Hematopoietic multipotent progenitor cell treated with erythropoietin and hydrocortisone succinate and interleukin-3 and kit ligand, for 15 days (in vitro differentiated cells): ENCODE results near the gene IL1RAP.

Experiments used
- DNase-seq: peaks from one replicate; pipeline ENCODE4 v3.0.0-alpha.2; 2015; ENCODE audit warnings: low spot score

Gene IL1RAP

DNA sequence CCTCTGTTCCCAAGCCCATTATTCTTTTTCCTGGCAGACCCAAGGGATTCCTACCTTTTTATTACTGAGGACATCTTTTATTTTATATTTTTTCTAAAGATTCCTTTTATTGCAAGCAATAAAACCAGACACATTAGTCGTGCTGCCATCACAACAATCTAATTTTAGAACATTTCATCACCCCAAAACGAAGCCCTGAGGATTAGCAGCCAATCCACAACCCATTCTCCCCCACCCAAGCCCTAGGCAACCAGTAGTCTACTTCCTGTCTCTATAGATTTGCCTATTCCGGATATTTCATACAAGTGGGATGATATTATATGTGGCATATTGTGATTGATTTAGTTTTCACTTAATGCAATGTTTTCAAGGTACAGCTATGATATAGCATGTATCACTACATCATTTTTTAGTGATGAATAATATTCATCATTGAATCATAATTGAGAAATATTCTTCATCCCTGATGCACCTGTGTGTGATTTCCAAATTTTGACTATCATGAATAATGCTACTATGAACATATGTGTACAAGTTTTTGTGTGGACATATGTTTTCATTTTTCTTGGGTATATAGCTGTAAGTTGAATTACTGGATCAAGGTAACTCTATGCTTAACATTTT, 65.7 kb downstream of the IL1RAP start:
- no peak for DNase-seq

DNA sequence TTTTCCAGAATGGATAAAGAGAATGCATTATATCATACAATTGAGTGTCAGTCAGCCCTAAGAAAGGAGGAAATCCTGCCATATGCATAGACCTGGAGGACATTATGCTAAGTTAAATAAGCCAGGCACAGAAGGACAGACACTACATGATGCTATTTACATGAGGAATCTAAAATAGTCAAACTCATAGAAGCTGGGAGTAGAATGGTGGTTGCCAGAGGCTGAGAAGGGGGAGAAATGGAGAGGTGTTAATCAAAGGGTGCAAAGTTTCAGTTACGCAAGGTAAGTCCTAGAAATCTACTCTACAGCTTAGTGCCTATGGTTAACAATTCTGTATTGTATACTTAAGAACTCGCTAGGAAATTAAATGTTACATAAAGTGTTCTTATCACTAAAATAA, 66.5 kb downstream of the IL1RAP start:
- DNase-seq: no peak

DNA sequence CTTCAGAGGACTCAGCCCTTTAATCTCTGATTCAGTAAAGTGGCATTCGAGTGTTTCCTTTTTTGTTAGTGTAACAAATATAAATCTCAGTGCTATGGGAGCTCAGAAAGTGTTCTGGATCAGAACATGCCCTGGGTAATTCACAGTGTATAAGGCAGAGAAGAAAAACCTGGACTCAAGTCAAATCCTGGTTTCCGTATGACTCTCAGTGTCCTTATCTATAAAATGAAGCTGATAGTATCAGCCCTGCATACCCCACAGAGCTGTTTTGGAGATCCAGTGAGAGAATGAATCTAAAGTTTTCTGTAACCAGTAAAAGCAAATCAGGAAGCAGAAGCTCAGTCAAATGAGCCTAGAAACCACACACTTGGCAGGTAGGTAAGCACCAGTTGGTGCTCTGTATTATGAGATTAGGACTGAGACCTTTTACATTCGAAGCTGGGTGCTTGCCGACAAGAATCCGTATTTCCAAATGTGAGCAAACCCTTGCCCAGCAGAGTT, 67.2 kb downstream of the IL1RAP start:
- no peak for DNase-seq

DNA sequence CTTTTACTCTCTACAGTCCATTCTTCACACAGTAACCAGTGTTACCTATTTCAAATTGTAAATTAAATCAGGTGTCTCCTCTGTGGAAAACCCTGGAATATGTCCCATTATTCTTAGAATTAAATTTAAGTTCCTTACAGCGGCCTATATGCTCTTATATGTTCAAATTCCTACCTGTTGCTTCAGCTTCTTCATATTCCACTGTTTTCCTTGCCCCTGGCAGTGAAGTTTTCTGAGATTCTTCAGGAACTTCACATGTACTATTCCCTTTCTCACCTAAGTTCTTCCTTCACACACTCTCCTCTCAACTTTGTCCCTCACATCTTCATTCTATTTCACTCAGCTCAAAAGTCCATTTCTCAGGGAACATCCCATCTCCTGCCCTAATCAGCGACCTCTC, 68.8 kb downstream of the IL1RAP start:
- no peak for DNase-seq

DNA sequence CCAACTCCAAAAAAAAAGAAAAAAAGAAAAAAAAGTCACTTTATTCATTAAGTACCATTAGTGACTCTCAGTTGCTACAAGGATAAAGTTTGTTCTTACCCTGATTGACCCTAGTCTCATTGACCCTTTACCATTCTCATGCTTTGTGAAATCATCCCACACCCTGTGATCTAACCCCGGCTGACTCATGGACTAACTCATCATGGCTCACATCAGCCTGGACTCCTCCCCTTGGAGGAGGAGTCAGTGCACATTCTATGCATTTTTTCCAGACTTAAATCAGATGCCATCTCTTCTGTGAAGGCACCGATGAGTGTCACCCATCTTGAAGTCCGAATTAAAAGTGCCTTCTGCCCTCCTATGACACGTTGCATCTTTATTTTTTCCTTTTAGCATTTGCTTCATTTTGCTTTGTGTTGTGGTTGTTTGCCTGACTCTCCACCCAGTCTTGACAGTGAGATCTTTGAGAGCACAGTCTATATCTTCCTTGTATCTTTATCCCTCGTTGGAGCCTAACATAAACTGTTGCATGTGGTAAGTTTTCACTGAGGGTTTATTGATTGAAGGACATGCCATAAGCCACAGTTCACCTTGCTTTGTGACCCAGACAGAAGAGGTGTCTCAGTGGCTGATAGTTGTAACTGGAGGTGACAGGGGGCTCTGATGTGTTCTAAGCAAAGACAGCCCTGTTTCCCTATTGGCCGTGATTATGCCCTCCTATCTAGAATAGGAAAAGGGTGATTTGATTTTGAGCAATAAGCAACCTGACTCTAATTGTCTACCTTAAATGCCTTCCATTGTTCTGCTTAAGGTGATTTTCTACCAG, 72.1 kb downstream of the IL1RAP start:
- DNase-seq: no peak

DNA sequence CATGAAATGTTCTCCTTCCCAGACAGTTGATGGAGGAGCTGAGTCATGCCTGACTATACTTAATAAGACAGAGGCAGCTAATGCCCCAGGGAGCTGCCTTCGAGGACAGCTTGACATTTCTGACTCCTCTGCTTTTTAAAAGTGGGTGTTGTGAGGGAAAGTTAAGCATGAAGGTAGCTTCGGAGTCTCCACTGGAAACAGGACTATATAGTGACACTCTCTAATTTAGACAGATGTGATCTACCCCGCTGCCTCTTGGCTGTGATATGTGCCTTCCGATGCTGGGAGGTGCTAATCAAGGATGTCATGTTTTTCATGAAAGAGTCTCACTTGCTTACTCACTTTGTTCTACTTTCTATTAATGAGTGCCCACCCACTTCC, 72.7 kb downstream of the IL1RAP start:
- no peak for DNase-seq

DNA sequence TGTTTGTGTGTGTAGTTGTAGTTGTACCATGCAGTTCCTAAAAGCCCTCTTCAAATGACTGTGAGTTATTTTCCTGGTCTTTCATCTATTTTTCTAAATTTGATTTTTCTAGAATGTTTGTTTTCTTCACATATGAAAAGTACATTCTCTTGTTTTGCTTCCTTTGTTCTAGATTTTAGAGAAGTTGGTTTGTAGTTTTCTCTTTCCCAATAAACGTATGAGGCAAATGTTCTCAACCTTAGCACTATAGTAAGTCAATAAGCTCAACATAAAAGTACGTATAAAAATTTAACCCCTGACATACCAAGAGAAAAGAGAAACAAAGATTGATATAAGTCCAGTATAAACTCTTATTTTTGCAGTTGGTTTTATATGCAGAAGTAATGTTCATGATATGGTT, 74.7 kb downstream of the IL1RAP start:
- no peak for DNase-seq

DNA sequence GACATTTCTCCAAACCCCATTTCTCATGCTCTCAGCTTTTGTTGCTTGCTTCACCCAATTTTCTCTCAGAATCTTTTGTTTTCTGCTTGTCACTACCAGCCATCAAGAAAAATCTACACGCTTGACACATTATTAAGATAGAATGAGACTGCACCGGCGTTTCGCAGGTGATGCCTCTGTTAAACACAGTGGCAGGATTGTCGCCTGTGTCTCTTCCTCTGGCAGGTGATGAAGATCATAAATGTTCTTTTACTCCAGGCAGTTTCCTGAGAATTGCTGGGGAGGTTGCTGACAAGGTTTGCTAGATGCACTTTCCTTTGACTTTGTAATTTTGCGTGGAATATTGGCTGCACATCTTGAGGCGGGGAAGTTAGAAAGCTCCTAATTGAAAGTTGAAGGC, 75.4 kb downstream of the IL1RAP start:
- DNase-seq: no peak

DNA sequence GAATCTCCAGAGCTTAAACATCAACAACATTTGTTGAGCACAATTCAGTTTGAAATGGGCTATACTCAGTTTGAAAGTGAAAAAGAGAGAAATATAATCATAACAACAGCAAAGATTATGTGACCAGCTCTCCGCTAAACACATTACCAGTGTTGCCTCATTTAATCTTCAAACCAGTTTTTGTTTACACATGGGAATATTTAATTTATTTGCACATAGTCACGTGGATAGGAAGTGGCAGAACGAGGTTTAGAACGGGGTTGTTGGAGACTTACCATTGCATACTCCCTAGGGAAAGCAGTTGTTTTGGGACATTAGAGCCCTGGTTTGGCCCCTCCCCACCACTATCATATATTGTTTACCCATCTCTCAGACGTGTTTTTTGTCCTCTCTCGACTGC, 77.2 kb downstream of the IL1RAP start:
- no peak for DNase-seq

DNA sequence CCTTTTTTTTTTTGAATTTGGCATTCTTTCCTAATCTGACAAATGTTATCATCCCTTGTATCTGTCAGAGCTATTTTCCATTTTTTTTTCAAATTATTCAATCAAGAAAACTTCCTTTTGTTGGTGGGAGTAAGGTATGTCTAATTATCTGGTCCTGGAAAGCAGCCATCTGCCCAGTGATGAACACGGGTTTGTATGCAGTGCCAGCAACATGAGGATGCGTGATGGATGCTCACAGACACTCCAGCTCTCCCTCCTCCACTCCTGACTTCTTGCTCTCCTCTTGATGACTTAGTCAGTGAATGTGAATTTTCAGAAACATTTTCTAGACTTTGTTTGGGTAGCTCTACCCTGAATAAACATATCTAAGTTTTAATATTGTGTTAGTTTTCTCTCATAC, 79.2 kb downstream of the IL1RAP start:
- no peak for DNase-seq

DNA sequence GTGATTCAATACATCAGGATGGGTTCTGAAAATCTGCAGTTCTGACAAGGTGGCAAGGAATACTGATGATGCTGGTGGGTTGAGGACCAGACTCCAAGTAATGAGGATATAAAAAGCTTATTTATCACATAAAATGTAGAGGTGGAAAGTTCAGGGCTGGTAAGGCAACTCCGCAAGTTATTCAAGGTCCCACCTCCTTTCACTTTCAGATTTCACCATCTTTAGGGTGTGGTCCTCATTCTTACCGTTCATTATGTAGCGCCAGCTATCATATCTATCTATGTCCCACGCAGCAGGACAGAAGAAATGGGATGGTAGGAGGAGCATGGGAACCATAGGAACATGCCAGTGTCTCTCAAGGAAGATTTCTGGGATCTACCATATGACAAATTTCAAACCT, 80.3 kb downstream of the IL1RAP start:
- DNase-seq: no peak

DNA sequence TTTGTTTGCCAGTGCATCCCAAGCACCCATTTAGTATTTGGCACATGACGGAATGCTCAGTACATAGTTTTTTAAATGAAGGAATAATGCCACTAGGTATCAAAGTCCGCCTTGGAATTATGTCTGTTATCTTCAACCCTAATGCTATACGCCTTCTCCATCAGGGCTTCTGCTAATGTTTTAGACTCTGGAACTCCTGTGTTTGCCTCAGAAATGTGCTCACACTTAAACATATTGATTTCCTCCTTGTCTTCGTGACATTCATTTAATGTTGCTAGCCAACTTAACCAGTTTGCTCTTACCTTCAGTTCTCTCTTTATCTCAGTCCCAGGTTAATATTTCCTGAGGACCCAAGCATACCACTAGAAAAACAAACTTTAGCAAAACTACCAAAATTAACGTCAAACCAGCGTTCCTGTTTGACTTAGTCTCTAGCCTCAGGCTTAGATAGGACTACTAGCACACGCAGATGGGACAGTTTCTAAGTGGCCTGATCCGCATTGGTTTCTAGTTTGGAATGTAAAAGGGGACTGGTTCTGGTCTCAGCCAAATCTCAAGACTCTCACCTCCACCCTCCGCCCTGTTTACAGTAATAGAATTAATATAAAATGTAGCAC, 81.4 kb downstream of the IL1RAP start:
- no peak for DNase-seq

DNA sequence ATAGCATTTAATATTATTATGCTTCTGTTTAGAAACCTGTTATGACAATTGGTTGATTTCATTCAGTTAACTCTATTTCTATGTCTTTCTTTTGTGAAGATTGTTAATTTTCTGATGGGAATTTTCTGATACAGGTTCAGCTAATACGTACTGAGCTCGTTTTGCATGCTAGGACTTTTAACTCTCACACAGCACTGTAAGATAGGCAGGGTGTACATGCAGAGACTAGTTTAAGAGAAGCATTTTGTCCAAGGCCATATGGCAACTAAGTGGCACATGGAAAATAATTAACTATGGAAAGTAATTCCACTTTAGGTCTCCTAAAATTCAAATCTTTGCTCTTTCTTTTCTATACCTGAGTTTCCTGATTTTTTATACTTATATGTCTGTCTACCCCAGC, 81.9 kb downstream of the IL1RAP start:
- no peak for DNase-seq

DNA sequence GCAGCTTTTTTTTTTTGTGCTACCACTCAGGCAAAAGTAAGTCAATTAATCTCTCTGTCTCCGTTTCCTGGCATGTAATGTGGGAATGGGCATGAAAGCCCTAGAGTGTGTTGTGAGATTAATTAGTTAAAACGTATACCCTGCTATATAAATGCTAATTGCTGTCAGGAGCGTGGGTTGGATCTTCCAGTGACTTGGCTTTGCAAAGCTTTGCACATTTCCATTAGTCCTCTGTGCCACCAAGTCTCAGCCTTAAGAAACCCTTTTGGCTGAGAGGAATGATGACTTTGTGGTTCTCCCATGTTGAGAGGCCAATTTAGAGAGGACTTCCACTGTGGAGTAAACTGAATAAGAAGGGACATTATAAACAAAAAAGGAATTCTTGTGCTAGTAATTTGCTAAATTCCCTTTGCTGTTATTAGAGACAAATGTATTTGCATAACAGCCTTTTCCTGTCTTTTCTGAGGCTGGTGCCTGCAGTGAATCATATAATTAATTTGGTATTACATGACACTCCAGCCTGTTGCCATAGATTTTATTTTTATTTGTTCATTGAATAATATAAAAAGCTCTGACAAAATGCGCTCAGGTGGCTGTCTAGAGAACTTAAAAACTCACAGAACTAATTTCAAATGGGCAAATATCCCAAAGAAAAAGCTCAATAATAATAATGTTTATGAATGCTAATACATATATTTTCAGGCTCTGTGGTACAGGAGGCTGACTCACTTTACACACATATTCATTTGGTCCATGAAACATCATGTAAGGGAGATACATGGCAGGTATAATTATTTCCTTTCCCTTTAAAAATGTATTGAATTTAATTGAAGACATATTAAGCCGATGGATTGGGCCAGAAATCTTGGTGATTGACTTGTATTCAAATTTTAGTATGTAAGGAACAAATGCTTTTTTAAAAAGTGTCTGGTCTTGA, 82.7 kb downstream of the IL1RAP start:
- no peak for DNase-seq

DNA sequence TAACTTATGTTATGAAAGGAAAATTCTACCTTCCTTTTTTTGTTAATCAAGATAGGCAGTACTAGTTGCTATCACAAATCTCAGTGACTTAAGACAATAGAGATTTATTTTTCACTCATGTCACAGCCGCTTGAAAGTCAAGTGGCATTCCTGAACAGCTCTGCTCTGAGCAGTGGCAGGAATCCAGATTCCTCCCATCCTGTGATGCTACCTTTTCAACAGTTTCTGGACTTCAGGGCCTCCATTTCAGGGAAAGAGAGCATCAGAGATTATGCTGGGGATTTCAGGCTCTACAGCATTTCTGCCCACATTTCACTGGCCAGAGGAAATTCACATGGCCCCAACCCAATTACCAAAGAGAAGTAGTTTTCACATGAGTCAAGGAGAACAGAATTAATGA, 83.4 kb downstream of the IL1RAP start:
- DNase-seq: no peak

DNA sequence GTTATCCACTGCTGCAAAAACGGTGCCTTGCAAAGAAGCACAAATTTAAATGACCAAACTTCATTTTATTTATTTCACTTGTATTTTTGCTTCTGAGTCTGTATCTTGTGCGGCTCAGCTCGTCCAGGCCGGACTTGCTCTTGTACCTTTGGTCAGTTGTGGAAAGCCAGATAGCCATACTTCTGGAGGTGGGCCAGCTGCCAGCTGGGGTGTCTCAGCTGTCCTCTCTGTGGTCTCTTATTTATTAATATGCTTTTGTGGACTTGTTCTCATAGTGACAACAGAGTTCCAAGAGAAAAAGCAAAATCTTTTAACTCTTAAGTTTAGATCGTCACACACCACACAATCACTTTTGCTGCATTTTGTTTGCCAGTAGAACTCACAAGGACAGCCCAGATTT, 87.7 kb downstream of the IL1RAP start:
- no peak for DNase-seq

DNA sequence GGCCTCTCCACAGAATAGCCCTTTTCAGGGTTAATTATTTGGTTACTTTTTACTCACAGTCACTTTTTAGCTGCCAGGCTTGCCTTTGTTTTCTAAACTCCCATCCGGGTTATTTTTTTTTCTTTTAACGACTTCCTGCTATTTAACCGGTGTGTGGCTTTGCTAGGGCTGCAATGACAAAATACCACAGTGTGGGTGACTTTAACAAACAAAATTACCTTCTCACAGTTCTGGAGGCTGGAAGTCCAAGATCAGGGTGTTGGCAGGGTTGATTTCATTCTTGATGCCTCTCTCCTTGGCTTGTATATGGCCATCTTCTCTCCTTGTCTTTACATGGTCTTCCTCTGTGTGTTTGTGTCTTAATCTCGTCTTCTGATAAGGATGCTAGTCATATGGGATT, 91.5 kb downstream of the IL1RAP start:
- DNase-seq: no peak

DNA sequence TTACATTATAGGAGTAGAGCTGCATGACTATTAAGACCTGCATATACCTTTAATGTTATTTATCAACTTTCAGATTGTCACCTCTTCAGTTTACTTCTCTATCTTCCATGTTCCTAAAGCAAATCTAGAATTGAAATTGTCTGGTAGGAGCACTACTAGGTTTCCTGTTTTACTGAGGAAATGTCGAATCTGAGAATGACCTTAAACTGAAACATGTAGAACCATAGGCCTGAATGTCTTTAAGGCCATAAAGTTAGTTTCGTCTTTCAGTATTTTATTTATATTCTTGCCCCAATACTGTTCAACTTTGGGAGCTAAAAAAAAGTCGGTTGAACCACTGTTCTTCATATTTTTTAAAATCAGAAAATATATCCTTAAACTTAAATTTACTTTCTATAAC, 92.7 kb downstream of the IL1RAP start:
- no peak for DNase-seq

DNA sequence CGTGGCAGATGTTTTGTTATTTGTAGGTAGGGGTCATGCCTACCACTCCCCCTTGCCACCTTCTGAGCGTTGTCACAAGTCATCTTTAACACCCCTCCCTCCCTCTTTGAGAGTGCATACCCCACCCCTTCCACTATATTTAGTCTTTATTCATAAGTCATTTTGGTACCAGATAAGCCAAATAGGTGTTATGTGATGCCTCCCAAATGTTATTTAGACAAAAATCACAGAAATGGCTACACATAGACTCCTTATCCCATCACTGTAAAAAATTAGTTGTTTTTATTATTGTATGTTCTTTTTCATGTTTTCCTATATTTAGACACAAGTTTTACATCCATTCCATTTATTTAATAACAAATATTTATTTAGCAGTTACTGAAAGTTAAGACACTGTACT, 93.1 kb downstream of the IL1RAP start:
- DNase-seq: no peak

DNA sequence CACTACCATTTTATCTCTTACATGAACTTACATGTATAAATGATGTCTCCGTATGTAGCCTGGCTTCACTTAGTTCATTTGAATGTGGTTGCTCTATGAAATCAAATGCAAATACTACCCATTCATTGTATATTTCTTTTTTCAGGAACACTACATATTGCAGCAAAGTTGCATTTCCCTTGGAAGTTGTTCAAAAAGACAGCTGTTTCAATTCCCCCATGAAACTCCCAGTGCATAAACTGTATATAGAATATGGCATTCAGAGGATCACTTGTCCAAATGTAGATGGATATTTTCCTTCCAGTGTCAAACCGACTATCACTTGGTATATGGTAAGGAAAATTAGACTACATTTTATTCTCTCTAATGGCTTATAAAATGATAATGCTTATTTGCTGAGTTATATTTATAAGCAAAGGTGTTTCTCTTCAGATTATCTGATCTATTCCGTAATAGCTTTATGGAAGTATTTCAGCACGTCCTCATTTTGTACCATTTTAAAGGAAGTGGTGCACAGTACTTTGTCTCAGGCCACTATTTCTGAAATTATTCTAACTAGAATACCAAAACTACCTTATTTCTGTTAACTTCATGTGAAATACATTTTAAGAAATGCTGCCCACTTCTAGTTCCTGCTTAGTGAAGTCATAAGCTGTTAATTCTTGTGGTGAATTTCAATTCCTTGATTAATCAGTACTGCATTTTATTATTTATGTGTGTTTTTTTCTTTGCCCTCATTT, 95.1 kb downstream of the IL1RAP start:
- DNase-seq: no peak

DNA sequence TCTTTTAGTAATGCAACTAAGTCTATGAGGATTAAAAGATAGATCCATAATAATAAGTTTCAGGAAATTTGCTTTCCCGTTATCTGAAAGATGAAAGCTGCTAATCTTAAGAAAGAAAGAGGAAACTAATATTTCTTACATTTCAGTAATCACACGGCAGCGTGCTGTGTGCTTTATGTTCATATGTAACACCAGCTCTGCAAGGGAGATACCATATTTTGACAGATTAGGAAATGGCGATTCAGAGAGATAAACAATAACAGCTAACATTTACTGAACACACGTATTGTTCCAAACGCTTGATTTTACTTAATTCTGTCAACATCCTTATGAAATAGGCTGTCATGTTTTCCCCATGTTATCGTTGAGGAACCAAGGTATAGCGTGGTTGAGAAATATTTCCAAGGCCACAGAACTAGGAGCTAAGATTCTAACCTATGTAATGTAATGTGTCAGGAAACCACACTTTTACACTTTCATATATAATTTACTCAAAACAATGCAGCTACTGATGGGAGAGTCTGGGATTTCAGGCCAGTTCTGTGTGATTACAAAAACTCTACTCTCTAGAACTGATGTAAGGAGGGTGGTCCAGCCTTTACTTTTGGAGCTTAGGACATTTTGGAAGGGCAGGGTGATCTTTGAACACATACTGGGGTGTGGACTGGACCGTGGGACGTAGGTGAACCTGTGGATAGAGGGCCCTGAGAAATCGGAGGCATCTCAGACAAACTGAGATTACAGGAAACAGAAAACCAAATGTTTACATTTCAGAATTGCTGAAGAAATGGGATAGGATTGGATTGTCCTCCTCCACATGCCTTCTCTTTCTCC, 100.6 kb downstream of the IL1RAP start:
- DNase-seq: no peak
